ENCODE data around the gene P4HA2. TPM values are rescaled to one million over a fixed set of nuclear protein-coding genes. Genes with fewer than 3 reads are reported as not detected.

The P4HA2 gene
- total RNA-seq, 2 experiments from 2014 or later: 17.3 to 18.6 TPM

- no peaks in the 10 kb centered on the region for H3K36me3 Mint-ChIP-seq (ENCODE audit: low read depth)
- DNase-seq (no peak), ATAC-seq (no peak)
- CTCF ChIA-PET: interaction anchor here (1.0 kb wide), 1 partner anchor 80 kb away, joined by 3 read pairs; no protein-coding TSS in a partner anchor
- intact Hi-C loops (cut with micrococcal nuclease): loop anchor here (10.0 kb wide), 1 partner anchor 235 kb away; no protein-coding TSS in a partner anchor
- H3K27ac Mint-ChIP-seq: no peak overlapping the region
- H3K4me3 Mint-ChIP-seq: no peak overlapping the region
- POLR2A ChIA-PET: interaction anchor here (2.4 kb wide), 1 partner anchor 23 kb away, joined by 7 read pairs; the partner anchor contains the start of gene SLC22A4
- no peak for TF ChIP-seq CTCF (IDR thresholded peaks at IDR 0.05)
- peaks cover 18% of the 10 kb centered on the region for H3K4me1 Mint-ChIP-seq (ENCODE audit: low read depth)
- peaks cover 9% of the 10 kb centered on the region for H3K27me3 Mint-ChIP-seq
- no peaks in the 10 kb centered on the region for H3K9me3 Mint-ChIP-seq
These were observed 42.6 kb upstream of the P4HA2 start for GRCh38 chr5:132270335-132270665.

GRCh38 chr5:132269635-132270334, 42.1 kb upstream of the P4HA2 start:
- TF ChIP-seq CTCF (IDR thresholded peaks at IDR 0.05): no peak
- intact Hi-C loops (cut with micrococcal nuclease): loop anchor here (10.0 kb wide), 1 partner anchor 235 kb away; no protein-coding TSS in a partner anchor
- H3K27me3 Mint-ChIP-seq: peaks cover 9% of the 10 kb centered on the region
- DNase-seq (no peak), ATAC-seq (no peak)
- H3K4me3 Mint-ChIP-seq: no peak overlapping the region
- H3K4me1 Mint-ChIP-seq (ENCODE audit: low read depth): peaks cover 20% of the 10 kb centered on the region
- POLR2A ChIA-PET: interaction anchor here (2.4 kb wide), 1 partner anchor 24 kb away, joined by 7 read pairs; the partner anchor contains the start of gene SLC22A4
- CTCF ChIA-PET: interaction anchor here (1.0 kb wide), 1 partner anchor 79 kb away, joined by 3 read pairs; no protein-coding TSS in a partner anchor
- no peaks in the 10 kb centered on the region for H3K9me3 Mint-ChIP-seq
- H3K27ac Mint-ChIP-seq: no peak overlapping the region
- H3K36me3 Mint-ChIP-seq (ENCODE audit: low read depth): no peaks in the 10 kb centered on the region

- no peaks in the 10 kb centered on the region for H3K9me3 Mint-ChIP-seq
- ATAC-seq (no peak), DNase-seq (no peak)
- peaks cover 28% of the 10 kb centered on the region for H3K4me1 Mint-ChIP-seq (ENCODE audit: low read depth)
- POLR2A ChIA-PET: interaction anchor here (0.6 to 2.4 kb wide), 2 partner anchors 11 to 25 kb away, joined by 3 to 7 read pairs; partner anchors contain the start of gene SLC22A4
- intact Hi-C loops (cut with micrococcal nuclease): no loop called here
- CTCF ChIA-PET: interaction anchor here (1.0 to 1.5 kb wide), 3 partner anchors 79 to 204 kb away, joined by 3 to 4 read pairs (median 4); no protein-coding TSS in a partner anchor
- TF ChIP-seq CTCF (IDR thresholded peaks at IDR 0.05): no peak
- H3K36me3 Mint-ChIP-seq (ENCODE audit: low read depth): no peaks in the 10 kb centered on the region
- peaks cover 9% of the 10 kb centered on the region for H3K27me3 Mint-ChIP-seq
- H3K27ac Mint-ChIP-seq: no peak overlapping the region
- no peak overlapping the region for H3K4me3 Mint-ChIP-seq
These were observed 41.3 kb upstream of the P4HA2 start for GRCh38 chr5:132268769-132269551.

GRCh38 chr5:132267931-132268768, 40.5 kb upstream of the P4HA2 start:
- H3K27ac Mint-ChIP-seq: no peak overlapping the region
- CTCF ChIA-PET: interaction anchor here (1.1 to 1.5 kb wide), 2 partner anchors 100 to 203 kb away, joined by 4 read pairs; no protein-coding TSS in a partner anchor
- intact Hi-C loops (cut with micrococcal nuclease): no loop called here
- TF ChIP-seq CTCF (IDR thresholded peaks at IDR 0.05): no peak
- ATAC-seq (peak; percentile 16), DNase-seq (no peak)
- H3K27me3 Mint-ChIP-seq: peaks cover 8% of the 10 kb centered on the region
- H3K9me3 Mint-ChIP-seq: no peaks in the 10 kb centered on the region
- no peak overlapping the region for H3K4me3 Mint-ChIP-seq
- peaks cover 36% of the 10 kb centered on the region for H3K4me1 Mint-ChIP-seq (ENCODE audit: low read depth)
- H3K36me3 Mint-ChIP-seq (ENCODE audit: low read depth): no peaks in the 10 kb centered on the region
- POLR2A ChIA-PET: interaction anchor here (0.6 to 2.4 kb wide), 2 partner anchors 11 to 25 kb away, joined by 3 to 7 read pairs; partner anchors contain the start of gene SLC22A4
